Measurements from ENCODE around the gene SDHAF2.
A peak's percentile ranks its signal among the peaks of the same experiment; 100 is the strongest.
"Not testable (repeated sequence)": the region's sequence is repeated elsewhere in the genome, so short reads cannot be mapped to it uniquely, and the experiment has no call there.

Gene SDHAF2

GRCh38 chr11:61422226-61422625 is 7.7 kb upstream of the SDHAF2 start:
- TF ChIP-seq CTCF (conservative IDR thresholded peaks at IDR 0.05; ENCODE audit: control insufficient read depth, insufficient read depth, low read depth, low read length): no peak
- H3K4me3 ChIP-seq (ENCODE audit: control insufficient read depth, low read depth, low read length): no peak overlapping the region
- no peak for DNase-seq (ENCODE audit: low read depth)

DNA sequence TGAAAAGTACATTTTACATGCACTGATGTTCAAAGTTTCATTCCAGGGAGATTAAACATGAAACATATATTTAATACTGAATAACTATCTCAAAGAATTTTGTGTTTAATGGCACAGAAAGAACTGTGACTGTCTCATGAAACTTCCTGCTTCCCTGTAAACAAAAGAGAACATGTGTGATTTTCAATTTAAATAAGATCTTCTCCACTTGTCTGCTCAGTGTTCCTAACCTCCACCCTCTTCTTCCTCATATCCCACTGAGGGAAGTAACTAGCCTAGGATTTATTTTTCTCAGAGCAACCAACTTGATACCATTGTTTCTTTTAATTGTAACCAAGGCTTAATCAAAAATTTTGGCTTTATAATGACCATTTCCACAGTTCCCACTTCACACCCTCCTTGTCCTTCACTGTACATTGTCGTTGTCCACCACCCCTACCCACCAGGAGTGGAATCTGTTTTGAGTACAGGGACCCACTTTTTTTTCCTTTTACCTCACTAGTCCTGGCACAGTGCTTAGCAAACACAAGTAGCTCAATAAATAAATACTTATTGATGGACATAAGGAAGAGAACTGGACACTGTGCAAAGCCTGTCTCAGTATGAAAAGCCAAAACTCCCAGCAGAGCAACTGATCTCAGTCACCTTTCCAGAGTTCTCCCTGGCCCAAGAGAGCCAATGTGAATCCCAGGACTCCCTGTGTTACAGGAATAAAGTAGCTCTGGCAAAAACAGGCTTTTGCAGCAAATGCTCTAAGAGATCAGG is 4.4 kb upstream of the SDHAF2 start:
- no peak for DNase-seq (ENCODE audit: low read depth)
- no peak for TF ChIP-seq CTCF (conservative IDR thresholded peaks at IDR 0.05; ENCODE audit: control insufficient read depth, insufficient read depth, low read depth, low read length)
- H3K4me3 ChIP-seq (ENCODE audit: control insufficient read depth, low read depth, low read length): no peak overlapping the region

DNA sequence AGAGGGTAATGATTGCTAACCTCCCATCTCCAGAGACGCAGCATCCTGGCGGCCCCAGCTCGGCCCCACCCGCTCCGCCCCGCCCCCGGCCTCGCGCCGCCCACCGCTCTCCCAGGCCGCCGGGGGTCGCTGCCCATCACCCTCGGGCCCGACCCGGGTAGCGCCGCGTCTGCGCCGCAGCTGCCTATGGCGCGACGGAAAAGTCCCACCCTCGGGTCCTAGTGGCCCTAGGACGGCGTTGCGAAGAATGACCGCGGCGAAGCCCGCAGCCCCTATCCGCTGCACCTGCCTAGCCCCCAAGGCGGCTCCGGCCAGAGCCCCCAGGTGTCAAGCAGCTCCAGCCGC is 606 bp upstream of the SDHAF2 start:
- DNase-seq (ENCODE audit: low read depth): peak; percentile 49
- TF ChIP-seq CTCF (conservative IDR thresholded peaks at IDR 0.05; ENCODE audit: control insufficient read depth, insufficient read depth, low read depth, low read length): no peak
- H3K4me3 ChIP-seq (ENCODE audit: control insufficient read depth, low read depth, low read length): peak overlapping the region; percentile 81

DNA sequence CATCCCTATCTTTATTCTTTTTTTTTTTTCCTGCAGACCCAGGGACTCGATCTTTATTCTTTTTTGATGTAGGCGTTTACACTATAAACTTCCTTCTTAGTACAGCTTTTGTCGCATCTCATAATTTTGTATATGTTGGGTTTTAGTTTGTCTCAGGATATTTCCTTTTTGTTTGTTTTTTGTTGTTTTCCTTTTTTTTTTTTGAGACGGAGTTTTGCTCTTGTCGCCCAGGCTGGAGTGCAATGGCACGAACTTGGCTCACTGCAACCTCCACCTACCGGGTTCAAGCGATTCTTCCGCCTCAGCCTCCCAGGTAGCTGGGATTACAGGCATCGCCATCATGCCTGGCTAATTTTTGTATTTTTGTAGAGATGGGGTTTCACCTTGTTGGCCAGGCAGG is 915 bp downstream of the SDHAF2 start:
- not testable (repeated sequence) for DNase-seq (ENCODE audit: low read depth)
- peak overlapping the region; percentile 98 for H3K4me3 ChIP-seq (ENCODE audit: control insufficient read depth, low read depth, low read length)

DNA sequence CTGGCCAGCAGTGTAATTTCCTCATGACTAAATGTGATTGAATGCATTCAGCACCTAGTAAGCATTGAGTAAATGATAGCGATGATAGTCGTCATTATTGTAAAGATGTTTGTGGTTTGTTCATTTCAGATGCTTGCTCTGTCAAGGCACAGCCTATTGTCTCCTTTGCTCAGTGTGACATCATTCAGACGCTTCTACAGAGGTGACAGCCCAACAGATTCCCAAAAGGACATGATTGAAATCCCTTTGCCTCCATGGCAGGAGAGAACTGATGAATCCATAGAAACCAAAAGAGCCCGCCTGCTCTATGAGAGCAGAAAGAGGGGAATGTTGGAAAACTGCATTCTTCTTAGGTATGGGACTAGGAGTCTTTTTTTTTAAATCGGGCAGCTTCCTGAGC is 7.6 kb downstream of the SDHAF2 start:
- TF ChIP-seq CTCF (conservative IDR thresholded peaks at IDR 0.05; ENCODE audit: control insufficient read depth, insufficient read depth, low read depth, low read length): no peak
- no peak for DNase-seq (ENCODE audit: low read depth)
- no peak overlapping the region for H3K4me3 ChIP-seq (ENCODE audit: control insufficient read depth, low read depth, low read length)

DNA sequence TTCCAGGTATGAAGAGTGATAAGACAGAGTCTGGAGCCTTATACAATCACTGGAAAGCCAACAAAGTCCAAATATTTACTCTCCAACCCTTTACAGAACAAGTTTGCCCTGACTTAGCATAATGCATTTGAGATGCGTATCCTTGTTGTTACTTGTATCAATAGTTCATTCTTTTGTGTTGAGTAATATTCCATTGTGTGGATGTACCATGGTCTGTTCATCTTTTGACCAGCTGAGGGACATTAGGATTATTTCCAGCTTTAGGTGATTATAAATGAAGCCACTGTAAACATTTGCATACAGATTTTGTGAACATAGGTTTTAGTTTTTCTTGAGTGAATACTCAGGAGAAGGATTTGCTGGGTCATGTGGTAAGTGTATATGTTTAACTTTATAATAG is 9.7 kb downstream of the SDHAF2 start:
- no peak for DNase-seq (ENCODE audit: low read depth)
- no peak for TF ChIP-seq CTCF (conservative IDR thresholded peaks at IDR 0.05; ENCODE audit: control insufficient read depth, insufficient read depth, low read depth, low read length)
- H3K4me3 ChIP-seq (ENCODE audit: control insufficient read depth, low read depth, low read length): no peak overlapping the region

GRCh38 chr11:61442616-61443015 is 12.7 kb downstream of the SDHAF2 start:
- TF ChIP-seq CTCF (conservative IDR thresholded peaks at IDR 0.05; ENCODE audit: control insufficient read depth, insufficient read depth, low read depth, low read length): no peak
- no peak for DNase-seq (ENCODE audit: low read depth)
- no peak overlapping the region for H3K4me3 ChIP-seq (ENCODE audit: control insufficient read depth, low read depth, low read length)

All from fibroblast of mammary gland (primary cell).